Measurements from ENCODE around the gene TRIM38.
A peak's percentile ranks its signal among the peaks of the same experiment; 100 is the strongest.

The TRIM38 gene

GRCh38 chr6:25962149-25963127 lies at the start of gene TRIM38:
TSS of gene TRIM38 (plus strand) at chr6:25962802. CDS start at chr6:25966523, 3,721 bp downstream.
- peak within 1 kb of the TSS; percentile 76 for H3K27ac ChIP-seq
- peak within 1 kb of the TSS; percentile 92 for H2AFZ ChIP-seq (ENCODE audit: low read depth)
- peak within 1 kb of the TSS; percentile 96 for H3K4me2 ChIP-seq
- no peaks in the 10 kb centered on the region for H3K36me3 ChIP-seq (ENCODE audit: insufficient read depth)
- TF ChIP-seq, protein P1, sequence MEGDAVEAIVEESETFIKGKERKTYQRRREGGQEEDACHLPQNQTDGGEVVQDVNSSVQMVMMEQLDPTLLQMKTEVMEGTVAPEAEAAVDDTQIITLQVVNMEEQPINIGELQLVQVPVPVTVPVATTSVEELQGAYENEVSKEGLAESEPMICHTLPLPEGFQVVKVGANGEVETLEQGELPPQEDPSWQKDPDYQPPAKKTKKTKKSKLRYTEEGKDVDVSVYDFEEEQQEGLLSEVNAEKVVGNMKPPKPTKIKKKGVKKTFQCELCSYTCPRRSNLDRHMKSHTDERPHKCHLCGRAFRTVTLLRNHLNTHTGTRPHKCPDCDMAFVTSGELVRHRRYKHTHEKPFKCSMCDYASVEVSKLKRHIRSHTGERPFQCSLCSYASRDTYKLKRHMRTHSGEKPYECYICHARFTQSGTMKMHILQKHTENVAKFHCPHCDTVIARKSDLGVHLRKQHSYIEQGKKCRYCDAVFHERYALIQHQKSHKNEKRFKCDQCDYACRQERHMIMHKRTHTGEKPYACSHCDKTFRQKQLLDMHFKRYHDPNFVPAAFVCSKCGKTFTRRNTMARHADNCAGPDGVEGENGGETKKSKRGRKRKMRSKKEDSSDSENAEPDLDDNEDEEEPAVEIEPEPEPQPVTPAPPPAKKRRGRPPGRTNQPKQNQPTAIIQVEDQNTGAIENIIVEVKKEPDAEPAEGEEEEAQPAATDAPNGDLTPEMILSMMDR (conservative IDR thresholded peaks at IDR 0.05; ENCODE audit: low read depth, low read length): no peak
- peaks cover 10% of the 10 kb centered on the region; the same call in 1 of the 2 replicates for H3K79me2 ChIP-seq (ENCODE audit: insufficient read depth, low read depth)
- H3K4me3 ChIP-seq (IDR thresholded peaks at IDR 0.05; ENCODE audit: insufficient read depth, low read depth, low read length): no peak within 1 kb of the TSS
- no peaks in the 10 kb centered on the region for H4K20me1 ChIP-seq (ENCODE audit: insufficient read depth)
- H3K4me1 ChIP-seq (ENCODE audit: low read depth, poor library complexity, severe bottlenecking): peaks cover 52% of the 10 kb centered on the region
- H3K27me3 ChIP-seq (ENCODE audit: insufficient read depth, low read depth): no peaks in the 10 kb centered on the region
- H3K9ac ChIP-seq: peak within 1 kb of the TSS; percentile 72

DNA sequence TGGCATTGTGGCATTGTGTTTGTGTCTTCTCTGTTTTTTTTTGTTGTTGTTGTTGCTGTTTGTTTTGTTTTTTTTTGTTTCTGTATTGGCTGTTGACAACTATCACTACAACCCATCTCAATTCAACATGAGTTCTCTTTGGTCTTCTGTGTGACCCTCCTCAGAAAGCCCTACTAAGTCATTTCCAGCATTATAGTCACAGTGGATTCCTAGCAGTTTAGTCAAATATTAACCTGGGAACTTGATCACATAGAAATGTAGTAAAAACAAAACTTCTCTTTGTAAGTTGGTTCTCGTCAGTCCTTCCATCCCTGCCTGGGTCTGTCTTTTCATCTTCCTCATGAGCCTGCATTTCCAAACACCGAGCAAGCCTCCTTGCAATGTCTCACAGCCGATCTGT lies 48.9 kb upstream of the TRIM38 start:
- H3K79me2 ChIP-seq (ENCODE audit: insufficient read depth, low read depth): no peaks in the 10 kb centered on the region
- H3K4me1 ChIP-seq (ENCODE audit: low read depth, poor library complexity, severe bottlenecking): peaks cover 12% of the 10 kb centered on the region
- no peak overlapping the region for H2AFZ ChIP-seq (ENCODE audit: low read depth)
- no peak overlapping the region for H3K4me3 ChIP-seq (IDR thresholded peaks at IDR 0.05; ENCODE audit: insufficient read depth, low read depth, low read length)
- H3K36me3 ChIP-seq (ENCODE audit: insufficient read depth): no peaks in the 10 kb centered on the region
- H3K9ac ChIP-seq: no peak overlapping the region
- no peaks in the 10 kb centered on the region for H4K20me1 ChIP-seq (ENCODE audit: insufficient read depth)
- TF ChIP-seq, protein P1 (conservative IDR thresholded peaks at IDR 0.05; ENCODE audit: low read depth, low read length): no peak
- no peak overlapping the region for H3K27ac ChIP-seq
- no peaks in the 10 kb centered on the region for H3K27me3 ChIP-seq (ENCODE audit: insufficient read depth, low read depth)
- H3K4me2 ChIP-seq: no peak overlapping the region

GRCh38 chr6:25916330-25916729 lies 46.3 kb upstream of the TRIM38 start:
- TF ChIP-seq, protein P1 (conservative IDR thresholded peaks at IDR 0.05; ENCODE audit: low read depth, low read length): no peak
- Histone ChIP-seq H3K36me3 (ENCODE audit: insufficient read depth) (no peaks in the 10 kb centered on the region), H3K4me2 (no peak overlapping the region), H3K4me3 (IDR thresholded peaks at IDR 0.05; ENCODE audit: insufficient read depth, low read depth, low read length) (no peak overlapping the region), H3K4me1 (ENCODE audit: low read depth, poor library complexity, severe bottlenecking) (no peaks in the 10 kb centered on the region), H3K27ac (no peak overlapping the region), H2AFZ (ENCODE audit: low read depth) (no peak overlapping the region), H3K27me3 (ENCODE audit: insufficient read depth, low read depth) (no peaks in the 10 kb centered on the region), H3K79me2 (ENCODE audit: insufficient read depth, low read depth) (no peaks in the 10 kb centered on the region), H3K9ac (no peak overlapping the region), H4K20me1 (ENCODE audit: insufficient read depth) (no peaks in the 10 kb centered on the region)

DNA sequence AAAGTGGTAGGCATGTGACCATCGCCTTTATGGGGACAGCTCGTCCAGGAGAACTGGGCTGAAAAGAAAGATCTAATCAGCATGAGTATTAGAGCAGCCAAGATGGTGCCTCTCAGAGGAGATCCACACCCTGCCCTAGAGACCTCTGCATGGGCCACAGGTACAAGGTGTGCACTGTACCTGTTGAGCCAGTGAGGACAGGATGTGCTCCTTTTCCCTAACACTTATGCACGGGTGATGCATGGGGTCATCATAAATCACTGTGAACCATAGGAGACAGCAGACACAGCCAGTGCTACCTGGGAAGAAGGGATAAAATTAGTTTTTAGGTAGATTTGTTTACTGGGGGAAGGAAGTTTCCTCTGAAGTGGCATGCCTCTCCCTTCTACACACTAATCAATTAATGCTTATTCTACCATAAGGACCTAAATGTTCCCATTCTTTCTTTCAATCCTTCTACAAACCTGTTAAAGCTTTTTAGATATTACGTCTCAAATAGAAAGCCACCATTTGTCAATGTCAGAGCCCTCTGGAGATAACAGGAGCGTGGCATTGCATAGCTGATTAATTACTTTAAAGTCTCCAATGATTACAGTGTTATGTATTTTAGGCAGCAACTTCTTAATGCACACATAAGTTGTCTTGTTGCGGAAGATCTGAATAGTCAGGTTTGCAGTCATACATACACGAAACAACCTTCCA lies 45.7 kb upstream of the TRIM38 start:
- H2AFZ ChIP-seq (ENCODE audit: low read depth): no peak overlapping the region
- no peak overlapping the region for H3K4me2 ChIP-seq
- no peaks in the 10 kb centered on the region for H3K79me2 ChIP-seq (ENCODE audit: insufficient read depth, low read depth)
- no peaks in the 10 kb centered on the region for H4K20me1 ChIP-seq (ENCODE audit: insufficient read depth)
- no peaks in the 10 kb centered on the region for H3K27me3 ChIP-seq (ENCODE audit: insufficient read depth, low read depth)
- H3K4me3 ChIP-seq (IDR thresholded peaks at IDR 0.05; ENCODE audit: insufficient read depth, low read depth, low read length): no peak overlapping the region
- no peak overlapping the region for H3K9ac ChIP-seq
- no peaks in the 10 kb centered on the region for H3K4me1 ChIP-seq (ENCODE audit: low read depth, poor library complexity, severe bottlenecking)
- H3K27ac ChIP-seq: no peak overlapping the region
- H3K36me3 ChIP-seq (ENCODE audit: insufficient read depth): no peaks in the 10 kb centered on the region
- TF ChIP-seq, protein P1 (conservative IDR thresholded peaks at IDR 0.05; ENCODE audit: low read depth, low read length): no peak
